Naive thymus-derived CD4-positive, alpha-beta T cell (primary cell): ENCODE data around the gene ZSCAN10. TPM values are rescaled to one million over a fixed set of nuclear protein-coding genes. Genes with fewer than 3 reads are reported as not detected.
A peak's percentile ranks its signal among the peaks of the same experiment; 100 is the strongest.

Experiments used
- ATAC-seq: fragments of 150-1000 bp; cut with Tn5 transposase; 2 replicates; pipeline ENCODE4 v1.10.0; 2021; ENCODE audit warnings: mild to moderate bottlenecking, moderate library complexity
- CTCF ChIA-PET: fragments of 350-600 bp; sonication (Branson Sonifier 250); formaldehyde crosslinking; loops from one replicate; lab custom pipeline; 2021; ENCODE audit warnings: antibody characterized with exemption; lab: Charles Lee
- POLR2A ChIA-PET: fragments of 350-600 bp; sonication (Branson Sonifier 250); formaldehyde crosslinking; loops from one replicate; lab custom pipeline; 2021; ENCODE audit warnings: antibody characterized with exemption, inconsistent platforms; lab: Charles Lee
- DNase-seq, 9 donors: peaks; one replicate each; pipeline versions ENCODE4 v3.0.0 to v3.0.0-alpha.2; 2020 to 2022; ENCODE audit warnings: mixed read lengths in 1 of 9
- H3K27ac ChIP-seq: one replicate; pipeline ENCODE4 v1.7.0; 2013; ENCODE audit warnings: mild to moderate bottlenecking, low read depth, low read length, moderate library complexity
- H3K27me3 ChIP-seq, 2 donors: one replicate each; pipeline ENCODE4 v1.7.0; 2013; ENCODE audit warnings: low read length in 2 of 2, mild to moderate bottlenecking in 2 of 2, moderate library complexity in 2 of 2; ENCODE audit not compliant: control insufficient read depth in 2 of 2, insufficient read depth in 2 of 2
- H3K36me3 ChIP-seq, 3 experiments: 1 replicate in 2 of 3; 2 replicates in 1 of 3; pipeline ENCODE4 v1.7.0; 2013; ENCODE audit warnings: low read length in 3 of 3, mild to moderate bottlenecking in 3 of 3, moderate library complexity in 1 of 3; ENCODE audit not compliant: insufficient read depth in 3 of 3, control insufficient read depth in 2 of 3
- H3K4me1 ChIP-seq, 2 donors: one replicate each; pipeline ENCODE4 v1.7.0; 2013; ENCODE audit warnings: low read length in 2 of 2, mild to moderate bottlenecking in 2 of 2, moderate library complexity in 1 of 2; ENCODE audit not compliant: control insufficient read depth in 2 of 2, insufficient read depth in 2 of 2
- H3K4me3 ChIP-seq: 2 replicates; pipeline ENCODE4 v1.7.0; 2013; ENCODE audit warnings: mild to moderate bottlenecking, low read length
- H3K9me3 ChIP-seq, 3 experiments: 1 replicate in 2 of 3; 2 replicates in 1 of 3; pipeline ENCODE4 v1.7.0; 2013; ENCODE audit warnings: low read length in 3 of 3; ENCODE audit not compliant: control insufficient read depth in 2 of 3
- H3K27ac Mint-ChIP-seq, 9 donors: one replicate each; pipeline ENCODE4 v1.8.0; 2020 to 2022; ENCODE audit warnings: mixed read lengths in 9 of 9, mild to moderate bottlenecking in 8 of 9, moderate library complexity in 5 of 9, inconsistent platforms in 2 of 9
- H3K27me3 Mint-ChIP-seq, 5 donors: one replicate each; pipeline ENCODE4 v1.8.0; 2021 to 2022; ENCODE audit warnings: mixed read lengths in 5 of 5, mild to moderate bottlenecking in 1 of 5
- H3K36me3 Mint-ChIP-seq, 5 donors: one replicate each; pipeline ENCODE4 v1.8.0; 2020 to 2022; ENCODE audit warnings: mixed read lengths in 5 of 5, mild to moderate bottlenecking in 3 of 5, inconsistent platforms in 1 of 5
- H3K4me1 Mint-ChIP-seq, 7 donors: one replicate each; pipeline ENCODE4 v1.8.0; 2020 to 2022; ENCODE audit warnings: mixed read lengths in 7 of 7, mild to moderate bottlenecking in 3 of 7, inconsistent platforms in 1 of 7
- H3K4me3 Mint-ChIP-seq, 10 donors: one replicate each; pipeline ENCODE4 v1.8.0; 2020 to 2022; ENCODE audit warnings: mild to moderate bottlenecking in 10 of 10, mixed read lengths in 10 of 10, moderate library complexity in 6 of 10, inconsistent platforms in 2 of 10
- H3K9me3 Mint-ChIP-seq, 11 donors: one replicate each; pipeline ENCODE4 v1.8.0; 2020 to 2022; ENCODE audit warnings: mixed read lengths in 11 of 11, mild to moderate bottlenecking in 4 of 11, inconsistent platforms in 1 of 11, moderate library complexity in 1 of 11
- intact Hi-C, 2 donors: fragments of 100-400 bp; cut with micrococcal nuclease; formaldehyde crosslinking; loops; one replicate each; pipeline ENCODE4 v1.15.1; 2023
- polyA plus RNA-seq, 2 donors: library from polyadenylated mRNA; unstranded; fragments of 300-500 nt; fragmentation: Illumina TruSeq; gene quantifications; one replicate each; pipeline ENCODE4 v1.2.3, GENCODE V29; 2021
- total RNA-seq, 6 experiments: library from RNA in 5 of 6; stranded (reverse) in 5 of 6; gene quantifications; 1 replicate in 5 of 6; 2 replicates in 1 of 6; pipeline ENCODE4 v1.2.3 and lab custom pipeline; 2021 to 2026

ZSCAN10 gene
- total and polyA plus RNA-seq, 7 experiments from 2014 or later, result 0.22 to 0.61 (median 0.32) TPM; not detected in 3

DNA sequence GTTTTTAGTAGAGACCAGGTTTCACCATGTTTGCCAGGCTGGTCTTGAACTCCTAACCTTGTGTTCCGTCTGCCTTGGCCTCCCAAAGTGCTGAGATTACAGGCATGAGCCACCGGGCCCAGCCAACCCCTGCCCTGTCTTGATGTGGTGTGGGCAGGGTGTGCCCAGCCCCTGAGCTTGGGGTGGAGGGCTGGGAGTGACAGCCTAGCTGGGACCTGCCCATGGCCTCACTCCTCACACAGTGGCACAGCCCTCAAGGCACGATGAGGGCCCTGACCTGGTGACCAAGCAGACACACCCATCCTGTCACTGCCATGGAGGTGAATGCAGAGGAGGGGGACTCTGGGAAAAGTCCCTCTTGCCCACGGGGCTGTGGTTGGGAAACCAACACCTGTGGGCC is 30.6 kb downstream of the ZSCAN10 start:
- Histone ChIP-seq H3K4me1 (peaks cover 44 to 47% of the 10 kb centered on the region in 2 donors), H3K27ac (peak overlapping the region; percentile 88), H3K36me3 (peaks cover 0 to 20% (median 3%) of the 10 kb centered on the region in 3 experiments), H3K9me3 (no peaks in the 10 kb centered on the region), H3K27me3 (no peaks in the 10 kb centered on the region), H3K4me3 (peak overlapping the region; percentile 78)
- ChIA-PET CTCF (interaction anchor here (0.7 to 13.9 kb wide), 2 partner anchors 40 to 61 kb away, joined by 5 to 244 read pairs; partner anchors contain the start of gene ZNF213), POLR2A (interaction anchor here (1.8 to 7.3 kb wide), 4 partner anchors 7 to 61 kb away, joined by 5 to 113 read pairs (median 50); partner anchors contain the start of gene ZSCAN10)
- Mint-ChIP-seq H3K36me3 (peaks cover 8 to 61% (median 25%) of the 10 kb centered on the region in 5 donors), H3K9me3 (peaks cover 0 to 4% (median 0%) of the 10 kb centered on the region in 11 donors), H3K27ac (peak overlapping the region; percentile 91 to 100 (median 97)), H3K4me3 (peak overlapping the region; percentile 95 to 100 (median 99)), H3K27me3 (no peaks in the 10 kb centered on the region), H3K4me1 (peaks cover 51 to 80% (median 66%) of the 10 kb centered on the region in 7 donors)
- no peak for ATAC-seq
- no peak for DNase-seq
- intact Hi-C loops, result no loop called here

GRCh38 chr16:3066440-3066748 is 32.7 kb downstream of the ZSCAN10 start:
- intact Hi-C loops, result no loop called here
- peaks cover 8 to 65% (median 25%) of the 10 kb centered on the region in 5 donors for H3K36me3 Mint-ChIP-seq
- peaks cover 49 to 75% (median 66%) of the 10 kb centered on the region in 7 donors for H3K4me1 Mint-ChIP-seq
- H3K4me3 Mint-ChIP-seq, result peak overlapping the region; percentile 98 to 100 (median 99)
- H3K27me3 Mint-ChIP-seq, result no peaks in the 10 kb centered on the region
- Histone ChIP-seq H3K9me3 (no peaks in the 10 kb centered on the region), H3K4me3 (peak overlapping the region; percentile 78), H3K27ac (peak overlapping the region; percentile 88), H3K27me3 (no peaks in the 10 kb centered on the region), H3K36me3 (peaks cover 0 to 20% (median 3%) of the 10 kb centered on the region in 3 experiments), H3K4me1 (peaks cover 30 to 36% of the 10 kb centered on the region in 2 donors)
- ChIA-PET CTCF (interaction anchor here (2.4 to 13.9 kb wide), 3 partner anchors 10 to 64 kb away, joined by 7 to 244 read pairs (median 43); partner anchors contain the start of gene ZNF213), POLR2A (interaction anchor here (0.7 to 10.4 kb wide), 14 partner anchors 9 to 93 kb away, joined by 3 to 182 read pairs (median 5); partner anchors contain the start of gene ZSCAN10)
- no peak for ATAC-seq
- H3K27ac Mint-ChIP-seq, result peak overlapping the region; percentile 94 to 100 (median 98)
- peaks cover 0 to 6% (median 0%) of the 10 kb centered on the region in 11 donors for H3K9me3 Mint-ChIP-seq
- DNase-seq, result no peak

GRCh38 chr16:3065742-3066439 is 33.2 kb downstream of the ZSCAN10 start:
- Mint-ChIP-seq H3K36me3 (peaks cover 8 to 61% (median 25%) of the 10 kb centered on the region in 5 donors), H3K4me1 (peaks cover 44 to 70% (median 61%) of the 10 kb centered on the region in 7 donors), H3K4me3 (peak overlapping the region; percentile 98 to 100 (median 99)), H3K9me3 (peaks cover 0 to 6% (median 0%) of the 10 kb centered on the region in 11 donors), H3K27ac (peak overlapping the region; percentile 94 to 100 (median 98)), H3K27me3 (no peaks in the 10 kb centered on the region)
- intact Hi-C loops, result loop anchor here (1.0 kb wide), 2 partner anchors 9 to 58 kb away; no protein-coding TSS in a partner anchor
- H3K27ac ChIP-seq, result peak overlapping the region; percentile 88
- DNase-seq (peak in 2 of 9 donors; percentile 38 to 41), ATAC-seq (peak; percentile 33)
- peaks cover 0 to 20% (median 3%) of the 10 kb centered on the region in 3 experiments for H3K36me3 ChIP-seq
- H3K4me3 ChIP-seq, result peak overlapping the region; percentile 78
- ChIA-PET CTCF (interaction anchor here (0.7 to 13.9 kb wide), 6 partner anchors 10 to 64 kb away, joined by 3 to 244 read pairs (median 6); partner anchors contain the start of gene ZNF213), POLR2A (interaction anchor here (0.7 to 10.4 kb wide), 19 partner anchors 10 to 201 kb away, joined by 3 to 182 read pairs (median 5); partner anchors contain the start of genes ZNF213 and ZSCAN10)
- peaks cover 25 to 30% of the 10 kb centered on the region in 2 donors for H3K4me1 ChIP-seq
- H3K27me3 ChIP-seq, result no peaks in the 10 kb centered on the region
- no peaks in the 10 kb centered on the region for H3K9me3 ChIP-seq

- intact Hi-C loops, result loop anchor here (1.0 kb wide), 2 partner anchors 10 to 59 kb away; no protein-coding TSS in a partner anchor
- peaks cover 25 to 27% of the 10 kb centered on the region in 2 donors for H3K4me1 ChIP-seq
- Mint-ChIP-seq H3K27ac (peak within 1 kb of the TSS; percentile 94 to 100 (median 98)), H3K9me3 (peaks cover 0 to 6% (median 0%) of the 10 kb centered on the region in 11 donors), H3K4me3 (peak within 1 kb of the TSS; percentile 98 to 100 (median 99)), H3K27me3 (no peaks in the 10 kb centered on the region), H3K36me3 (peaks cover 8 to 62% (median 24%) of the 10 kb centered on the region in 5 donors), H3K4me1 (peaks cover 46 to 65% (median 60%) of the 10 kb centered on the region in 7 donors)
- ATAC-seq (peak; percentile 78), DNase-seq (peak in 8 of 9 donors; percentile 43 to 69 (median 64))
- ChIA-PET CTCF (interaction anchor here (0.7 to 13.9 kb wide), 6 partner anchors 11 to 65 kb away, joined by 3 to 244 read pairs (median 6); partner anchors contain the start of gene ZNF213), POLR2A (interaction anchor here (0.7 to 10.4 kb wide), 21 partner anchors 10 to 202 kb away, joined by 3 to 182 read pairs (median 5); partner anchors contain the start of genes ZNF213 and ZSCAN10)
- H3K4me3 ChIP-seq, result peak within 1 kb of the TSS; percentile 78
- no peaks in the 10 kb centered on the region for H3K27me3 ChIP-seq
- H3K9me3 ChIP-seq, result no peaks in the 10 kb centered on the region
- H3K27ac ChIP-seq, result peak within 1 kb of the TSS; percentile 88
- peaks cover 0 to 20% (median 3%) of the 10 kb centered on the region in 3 experiments for H3K36me3 ChIP-seq
These were observed 33.9 kb downstream of the ZSCAN10 start, which contains the start of gene IL32 for GRCh38 chr16:3065069-3065741. Gene IL32, plus strand, starts transcription at chr16:3065640. Its CDS starts 172 bp downstream, at chr16:3065812.

DNA sequence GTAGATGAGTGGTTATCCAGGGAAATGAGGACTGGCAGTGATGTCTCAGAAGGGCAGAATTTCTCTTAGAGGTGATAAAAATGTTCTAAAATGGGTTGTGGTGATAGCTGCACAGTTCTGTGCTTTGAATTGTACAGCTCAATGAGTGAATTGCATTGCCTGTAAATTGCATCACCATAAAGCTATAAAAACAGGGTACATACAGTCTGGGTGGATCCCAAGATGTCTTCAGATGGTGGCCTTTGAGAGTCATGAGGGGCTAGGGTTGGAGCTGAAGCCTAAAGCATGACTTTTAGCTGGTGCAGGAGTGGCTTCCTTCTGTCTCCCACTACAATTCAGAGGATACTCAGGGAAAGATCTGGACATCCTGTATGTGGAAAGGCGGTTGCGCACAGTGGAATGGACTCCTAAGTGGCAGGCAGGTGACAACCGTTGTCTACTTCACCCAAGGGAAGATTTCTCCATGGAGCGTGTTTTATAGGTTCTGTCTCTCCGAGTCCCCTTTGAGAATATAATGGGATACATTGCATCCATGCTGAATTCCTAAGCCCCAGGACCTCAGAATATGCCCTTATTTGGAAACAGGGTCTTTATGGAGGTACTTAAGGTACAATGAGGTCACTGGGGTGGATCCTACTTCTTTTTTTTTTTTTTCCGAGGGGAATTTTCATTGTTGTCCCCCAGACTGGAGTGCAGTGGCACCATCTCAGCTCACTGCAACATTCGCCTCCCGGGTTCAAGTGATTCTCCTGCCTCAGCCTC is 35.3 kb downstream of the ZSCAN10 start:
- peaks cover 43 to 60% (median 59%) of the 10 kb centered on the region in 7 donors for H3K4me1 Mint-ChIP-seq
- H3K4me3 Mint-ChIP-seq, result peak overlapping the region; percentile 15 to 100 (median 98)
- intact Hi-C loops, result no loop called here
- no peak for ATAC-seq
- peak overlapping the region; percentile 88 for H3K27ac ChIP-seq
- no peak for DNase-seq
- ChIA-PET POLR2A (interaction anchor here (0.6 to 10.4 kb wide), 9 partner anchors 12 to 1656 kb away, joined by 3 to 182 read pairs (median 6); partner anchors contain the start of genes ZNF213 and ZSCAN10), CTCF (interaction anchor here (0.6 to 13.9 kb wide), 6 partner anchors 13 to 105 kb away, joined by 3 to 244 read pairs (median 4); partner anchors contain the start of gene ZNF213)
- peaks cover 8 to 53% (median 14%) of the 10 kb centered on the region in 5 donors for H3K36me3 Mint-ChIP-seq
- H3K36me3 ChIP-seq, result peaks cover 0 to 10% (median 3%) of the 10 kb centered on the region in 3 experiments
- H3K4me1 ChIP-seq, result peaks cover 28 to 33% of the 10 kb centered on the region in 2 donors
- no peaks in the 10 kb centered on the region for H3K9me3 ChIP-seq
- H3K4me3 ChIP-seq, result no peak overlapping the region
- no peaks in the 10 kb centered on the region for H3K27me3 ChIP-seq
- H3K27ac Mint-ChIP-seq, result peak overlapping the region; percentile 66 to 100 (median 98)
- peaks cover 0 to 6% (median 0%) of the 10 kb centered on the region in 11 donors for H3K9me3 Mint-ChIP-seq
- H3K27me3 Mint-ChIP-seq, result no peaks in the 10 kb centered on the region
